GM23248 (cell line): Measurements from ENCODE around the gene HDAC9. TPM values are rescaled to one million over a fixed set of nuclear protein-coding genes. Genes with fewer than 3 reads are reported as not detected.

Source experiments
- DNase-seq: peaks from one replicate; pipeline ENCODE4 v3.0.0-alpha.2; 2015
- H2AFZ ChIP-seq: fragments of 200-600 bp; sonication (generic); 2 replicates; pipeline ENCODE4 v1.6.1; 2016; ENCODE audit warnings: antibody characterized with exemption
- H3F3A ChIP-seq: fragments of 200-600 bp; sonication (generic); 2 replicates; pipeline ENCODE4 v1.6.1; 2016; ENCODE audit warnings: mild to moderate bottlenecking, antibody characterized with exemption, mixed run types; ENCODE audit not compliant: insufficient read depth
- H3K27ac ChIP-seq: fragments of 200-600 bp; sonication (generic); 2 replicates; pipeline ENCODE4 v1.5.1; 2016; ENCODE audit warnings: mild to moderate bottlenecking
- H3K27me3 ChIP-seq: fragments of 200-600 bp; sonication (generic); replicated peaks from 2 replicates; pipeline ENCODE4 v1.6.1; 2016; ENCODE audit warnings: mild to moderate bottlenecking; ENCODE audit not compliant: insufficient read depth
- H3K36me3 ChIP-seq: fragments of 200-600 bp; sonication (generic); 2 replicates; pipeline ENCODE4 v1.6.1; 2016; ENCODE audit warnings: low read depth, mild to moderate bottlenecking
- H3K4me1 ChIP-seq: fragments of 200-600 bp; sonication (generic); 2 replicates; pipeline ENCODE4 v1.6.1; 2016; ENCODE audit warnings: mild to moderate bottlenecking; ENCODE audit not compliant: insufficient read depth
- H3K4me2 ChIP-seq: fragments of 200-600 bp; sonication (generic); one replicate; pipeline ENCODE4 v1.6.1; 2016; ENCODE audit warnings: mild to moderate bottlenecking; ENCODE audit not compliant: unreplicated experiment
- H3K4me3 ChIP-seq: fragments of 200-600 bp; sonication (generic); 2 replicates; pipeline ENCODE4 v1.5.1; 2016; ENCODE audit warnings: mild to moderate bottlenecking
- H3K79me2 ChIP-seq: fragments of 200-600 bp; sonication (generic); 2 replicates; pipeline ENCODE4 v1.6.1; 2016; ENCODE audit warnings: mild to moderate bottlenecking; ENCODE audit not compliant: insufficient read depth
- H3K9ac ChIP-seq: fragments of 200-600 bp; sonication (generic); 2 replicates; pipeline ENCODE4 v1.6.1; 2016; ENCODE audit warnings: mild to moderate bottlenecking
- H3K9me2 ChIP-seq: fragments of 200-600 bp; sonication (generic); 2 replicates; pipeline ENCODE4 v1.6.1; 2016; ENCODE audit warnings: mixed run types, mild to moderate bottlenecking, moderate library complexity; ENCODE audit not compliant: insufficient read depth
- H3K9me3 ChIP-seq: fragments of 200-600 bp; sonication (generic); one replicate; pipeline ENCODE4 v1.6.1; 2017; ENCODE audit warnings: low read depth
- H4K20me1 ChIP-seq: fragments of 200-600 bp; sonication (generic); 2 replicates; pipeline ENCODE4 v1.6.0; 2016; ENCODE audit not compliant: insufficient read depth
- EZH2 ChIP-seq: fragments of 200-600 bp; sonication (generic); IDR thresholded peaks from 2 replicates; pipeline ENCODE4 v1.6.1; 2018; ENCODE audit warnings: antibody characterized with exemption, mild to moderate bottlenecking; ENCODE audit not compliant: insufficient read depth, poor library complexity, severe bottlenecking
- EZH2phosphoT487 ChIP-seq: fragments of 200-600 bp; sonication (generic); IDR thresholded peaks from 2 replicates; pipeline ENCODE4 v1.6.1; 2018; ENCODE audit warnings: antibody characterized with exemption, moderate library complexity, mild to moderate bottlenecking, low read depth; ENCODE audit not compliant: insufficient read depth
- WGBS, 2 experiments: methylation state at CpG; one replicate each; pipeline ENCODE4 v1.1.6; 2015 to 2017; ENCODE audit warnings: low lambda C conversion rate in 2 of 2, low coverage in 1 of 2; ENCODE audit errors: missing lambda C conversion rate in 2 of 2; 5-methylcytosine and 5-hydroxymethylcytosine counted together
- in situ Hi-C: fragments of 300-500 bp; cut with MboI; formaldehyde crosslinking; loops from 2 replicates; pipeline ENCODE4 v1.15.0; 2020
- polyA plus RNA-seq: library from polyadenylated mRNA; unstranded; fragments of >200 nt; fragmentation: Nextera tagmentation; extraction: Ambion mirVana; gene quantifications from 2 replicates; pipeline ENCODE4 v1.2.1, GENCODE V29; 2016
- total RNA-seq: library from RNA; depleted of rRNA; stranded (reverse); fragments of >200 nt; shearing (Covaris generic); gene quantifications from 2 replicates; pipeline ENCODE4 v1.2.3, GENCODE V29; 2014

Gene HDAC9
- total and polyA plus RNA-seq, 2 experiments from 2014 or later = 1.6 to 2.1 TPM

GRCh38 chr7:18855796-18856195 lies 360.2 kb downstream of the HDAC9 start:
- no peaks in the 10 kb centered on the region for H3K27me3 ChIP-seq
- H3F3A ChIP-seq = no peaks in the 10 kb centered on the region
- WGBS, 2 experiments = 95 to 99% methylated on average over 4 of the region's 4 CpGs
- no peak overlapping the region for H3K4me2 ChIP-seq
- no peak for TF ChIP-seq EZH2
- TF ChIP-seq EZH2phosphoT487 = no peak
- peaks cover 1% of the 10 kb centered on the region for H3K4me1 ChIP-seq
- H3K9me3 ChIP-seq = no peaks in the 10 kb centered on the region
- in situ Hi-C loops = no loop called here
- H3K27ac ChIP-seq = no peak overlapping the region
- no peak overlapping the region for H3K9ac ChIP-seq
- H4K20me1 ChIP-seq = no peaks in the 10 kb centered on the region
- H3K36me3 ChIP-seq = no peaks in the 10 kb centered on the region
- DNase-seq = no peak
- H3K4me3 ChIP-seq = no peak overlapping the region
- H3K79me2 ChIP-seq = no peaks in the 10 kb centered on the region
- H2AFZ ChIP-seq = no peak overlapping the region
- no peaks in the 10 kb centered on the region for H3K9me2 ChIP-seq

DNA sequence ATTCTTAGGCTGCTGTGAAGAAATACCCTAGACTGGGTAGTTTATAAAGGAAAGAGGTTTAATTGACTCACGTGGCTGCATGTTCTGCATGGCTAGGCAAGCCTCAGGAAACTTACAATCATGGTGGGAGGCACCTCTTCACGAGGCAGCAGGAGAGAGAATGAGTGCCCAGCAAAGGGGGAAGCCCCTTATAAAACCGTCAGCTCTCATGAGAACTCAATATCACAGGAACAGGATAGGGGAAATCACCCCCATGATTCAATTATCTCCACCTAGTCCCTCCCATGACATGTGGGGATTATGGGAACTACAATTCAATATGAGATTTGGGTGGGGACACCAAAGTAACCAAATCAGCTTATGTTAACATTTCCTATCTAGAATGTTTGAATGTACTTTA lies 362.7 kb downstream of the HDAC9 start:
- H3K4me2 ChIP-seq = no peak overlapping the region
- TF ChIP-seq EZH2phosphoT487 (no peak), EZH2 (no peak)
- H3K27me3 ChIP-seq = no peaks in the 10 kb centered on the region
- H3K4me1 ChIP-seq = peaks cover 14% of the 10 kb centered on the region
- H3K9me2 ChIP-seq = no peaks in the 10 kb centered on the region
- H3K79me2 ChIP-seq = no peaks in the 10 kb centered on the region
- DNase-seq = no peak
- no peaks in the 10 kb centered on the region for H3K36me3 ChIP-seq
- no peak overlapping the region for H3K9ac ChIP-seq
- no peak overlapping the region for H3K4me3 ChIP-seq
- in situ Hi-C loops = no loop called here
- WGBS, 2 experiments = 90 to 94% methylated on average over 3 of the region's 3 CpGs
- no peaks in the 10 kb centered on the region for H4K20me1 ChIP-seq
- H3F3A ChIP-seq = peaks cover 4% of the 10 kb centered on the region; the same call in 1 of the 2 replicates
- no peaks in the 10 kb centered on the region for H3K9me3 ChIP-seq
- no peak overlapping the region for H2AFZ ChIP-seq
- H3K27ac ChIP-seq = no peak overlapping the region

DNA sequence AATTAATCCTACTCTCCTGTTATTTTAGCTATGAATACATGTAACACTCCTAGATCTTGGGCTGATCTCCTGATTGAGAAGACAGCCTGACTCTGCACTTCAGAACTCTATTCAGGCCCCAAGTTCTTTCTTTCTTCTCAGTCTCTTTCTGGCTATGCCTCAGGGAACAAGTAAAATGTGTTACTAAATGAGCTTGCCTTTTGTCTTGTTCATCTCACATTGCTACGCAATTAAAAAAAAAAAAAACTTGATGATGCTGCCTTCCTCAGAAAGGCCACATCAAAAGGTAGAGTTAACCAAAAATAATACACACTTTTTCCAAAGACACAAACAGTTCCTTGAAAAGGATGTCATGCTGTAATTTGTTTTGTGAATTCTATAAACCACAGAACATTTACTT lies 363.8 kb downstream of the HDAC9 start:
- H3K27ac ChIP-seq = no peak overlapping the region
- in situ Hi-C loops = no loop called here

DNA sequence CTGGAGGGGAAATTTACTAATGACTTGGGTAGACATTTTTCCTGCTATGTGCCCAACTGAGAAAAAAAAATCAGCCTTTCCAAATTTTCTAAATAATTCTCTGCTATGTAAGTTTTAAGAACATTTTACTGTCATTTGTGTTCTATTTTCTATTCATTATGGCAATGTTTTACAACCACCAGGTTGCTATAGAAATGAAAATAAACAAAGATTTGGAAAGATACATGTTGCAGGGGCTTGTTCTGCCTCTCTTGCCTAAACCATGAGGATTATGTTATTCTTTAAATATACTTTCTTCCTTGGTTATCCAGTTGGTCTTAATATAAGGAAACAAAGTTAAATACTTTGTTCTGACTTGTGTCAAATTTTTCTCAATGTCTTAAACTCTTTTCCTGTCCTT lies 364.7 kb downstream of the HDAC9 start:
- no peaks in the 10 kb centered on the region for H3K9me2 ChIP-seq
- no peaks in the 10 kb centered on the region for H3K27me3 ChIP-seq
- TF ChIP-seq EZH2 = no peak
- no peak overlapping the region for H3K27ac ChIP-seq
- no peak overlapping the region for H2AFZ ChIP-seq
- no peaks in the 10 kb centered on the region for H3K79me2 ChIP-seq
- in situ Hi-C loops = no loop called here
- no peak overlapping the region for H3K9ac ChIP-seq
- peaks cover 4% of the 10 kb centered on the region; the same call in 1 of the 2 replicates for H3F3A ChIP-seq
- no peak overlapping the region for H3K4me2 ChIP-seq
- no peaks in the 10 kb centered on the region for H3K36me3 ChIP-seq
- H3K9me3 ChIP-seq = no peaks in the 10 kb centered on the region
- DNase-seq = no peak
- H3K4me1 ChIP-seq = peaks cover 14% of the 10 kb centered on the region
- no peaks in the 10 kb centered on the region for H4K20me1 ChIP-seq
- H3K4me3 ChIP-seq = no peak overlapping the region

More for the DNA sequence above, 363.8 kb downstream of the HDAC9 start:
- Histone ChIP-seq H3K4me3 (no peak overlapping the region), H2AFZ (no peak overlapping the region), H3K36me3 (no peaks in the 10 kb centered on the region), H4K20me1 (no peaks in the 10 kb centered on the region), H3K27me3 (no peaks in the 10 kb centered on the region), H3K4me2 (no peak overlapping the region), H3K9me2 (no peaks in the 10 kb centered on the region), H3K79me2 (no peaks in the 10 kb centered on the region), H3K9ac (no peak overlapping the region), H3F3A (peaks cover 4% of the 10 kb centered on the region; the same call in 1 of the 2 replicates), H3K4me1 (peaks cover 14% of the 10 kb centered on the region), H3K9me3 (no peaks in the 10 kb centered on the region)
- WGBS, 2 experiments = 57 to 64% methylated on average over 1 of the region's 1 CpG
- DNase-seq = no peak
- TF ChIP-seq EZH2phosphoT487 (no peak), EZH2 (no peak)

DNA sequence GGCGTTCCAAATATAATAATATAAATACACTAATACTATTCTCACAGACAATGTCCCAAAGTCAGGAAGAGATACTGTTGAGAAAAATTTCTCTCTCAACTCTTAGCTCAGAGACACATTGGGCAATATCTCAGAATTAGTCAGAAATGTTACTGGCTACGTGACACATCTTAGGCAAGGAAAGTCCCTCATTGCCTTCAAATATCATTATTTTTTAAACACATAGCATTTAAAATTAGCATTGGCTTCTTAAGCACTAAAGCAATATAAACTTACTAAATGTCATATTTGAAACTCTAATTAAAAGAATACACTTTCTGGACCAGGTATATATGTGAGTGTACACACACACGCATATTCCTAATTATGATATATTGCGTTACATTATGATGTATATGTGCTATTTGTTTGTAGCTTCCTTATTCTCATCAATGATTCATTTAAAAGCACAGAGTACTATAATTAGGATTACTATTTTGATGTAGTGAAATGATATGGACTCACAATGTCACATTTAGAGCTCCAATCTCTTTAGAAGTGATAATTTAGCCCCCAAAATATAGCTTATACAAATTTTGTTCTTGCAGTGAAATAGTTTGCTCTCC lies 366.1 kb downstream of the HDAC9 start:
- H3K36me3 ChIP-seq = no peaks in the 10 kb centered on the region
- TF ChIP-seq EZH2 (no peak), EZH2phosphoT487 (no peak)
- peak overlapping the region; percentile 12 for H2AFZ ChIP-seq
- H3K27ac ChIP-seq = peak overlapping the region; percentile 61
- no peak overlapping the region for H3K4me3 ChIP-seq
- WGBS, 2 experiments = 25 to 27% methylated on average over 4 of the region's 4 CpGs
- no peaks in the 10 kb centered on the region for H3K79me2 ChIP-seq
- H3K4me2 ChIP-seq = peak overlapping the region; percentile 69
- in situ Hi-C loops = no loop called here
- H3K9ac ChIP-seq = 0 out of 2 replicates have a peak overlapping the region, but pooled peaks have one; percentile 21
- H3F3A ChIP-seq = peaks cover 12% of the 10 kb centered on the region
- peak; percentile 88 for DNase-seq
- no peaks in the 10 kb centered on the region for H3K27me3 ChIP-seq
- H3K4me1 ChIP-seq = peaks cover 20% of the 10 kb centered on the region
- no peaks in the 10 kb centered on the region for H3K9me3 ChIP-seq
- no peaks in the 10 kb centered on the region for H4K20me1 ChIP-seq
- H3K9me2 ChIP-seq = no peaks in the 10 kb centered on the region
